K562 (cell line): ENCODE results near the gene NDUFB7. TPM values are rescaled to one million over a fixed set of nuclear protein-coding genes. Genes with fewer than 3 reads are reported as not detected.
A peak's percentile ranks its signal among the peaks of the same experiment; 100 is the strongest.

ENCODE experiments used
- FOXK2 ChIP-seq, 2 experiments: fragments of 450-650 bp; IDR thresholded peaks in 1 of 2; conservative IDR thresholded peaks in 1 of 2; 2 replicates each; pipeline ENCODE4 v1.6.1; 2016; ENCODE audit warnings: low read depth in 2 of 2, mild to moderate bottlenecking in 1 of 2
- GABPB2 ChIP-seq: fragments of 250-450 bp; sonication (Bioruptor Pico); conservative IDR thresholded peaks from 2 replicates; pipeline ENCODE4 v1.5.1; 2021; ENCODE audit warnings: mild to moderate bottlenecking
- MXI1 ChIP-seq: IDR thresholded peaks from 2 replicates; pipeline ENCODE4 v1.6.1; 2011; ENCODE audit warnings: low read depth, mild to moderate bottlenecking, improper control_type of control experiment, low read length
- PHB ChIP-seq: fragments of 250-450 bp; sonication (Bioruptor Pico); IDR thresholded peaks from 2 replicates; pipeline ENCODE4 v1.5.0; 2021
- POLR3G ChIP-seq: IDR thresholded peaks from 2 replicates; pipeline ENCODE4 v1.6.1; 2011; ENCODE audit not compliant: insufficient read length, insufficient replicate concordance; ENCODE audit errors: extremely low read depth
- RFX5 ChIP-seq: IDR thresholded peaks from 2 replicates; pipeline ENCODE4 v1.6.1; 2011; ENCODE audit warnings: low read depth, mild to moderate bottlenecking, improper control_type of control experiment, low read length
- TCF3 ChIP-seq: sonication (generic); formaldehyde crosslinking; IDR thresholded peaks from 2 replicates; pipeline ENCODE4 v1.4.0; 2020; ENCODE audit warnings: mild to moderate bottlenecking, missing genetic modification reagents
- TCF7L2 ChIP-seq: fragments of 150-350 bp; IDR thresholded peaks from 2 replicates; pipeline ENCODE4 v1.6.1; 2016; ENCODE audit warnings: low read depth, mild to moderate bottlenecking, low read length, moderate library complexity
- XRCC3 ChIP-seq: fragments of 450-650 bp; IDR thresholded peaks from 2 replicates; pipeline ENCODE4 v1.6.1; 2017; ENCODE audit warnings: mild to moderate bottlenecking, moderate library complexity
- ZNF134 ChIP-seq: fragments of 250-450 bp; sonication (Bioruptor Pico); conservative IDR thresholded peaks from 2 replicates; pipeline ENCODE4 v1.4.0; 2020
- ZNF699 ChIP-seq: fragments of 250-450 bp; sonication (Bioruptor Pico); IDR thresholded peaks from 2 replicates; pipeline ENCODE4 v1.8.0; 2021; ENCODE audit warnings: mild to moderate bottlenecking, moderate library complexity; ENCODE audit not compliant: insufficient replicate concordance
- polyA plus RNA-seq, 8 experiments: library from polyadenylated mRNA; depleted of rRNA in 4 of 8; stranded (reverse) in 5 of 8; unstranded in 3 of 8; fragments of >200 nt; fragmentation: Nextera tagmentation in 2 of 8; fragmentation: Illumina TruSeq in 1 of 8; extraction: Ambion mirVana in 2 of 8; extraction: Trizol in 1 of 8; gene quantifications; 2 replicates each; pipeline versions ENCODE4 v1.2.1 to v1.2.3, GENCODE V29; 2011 to 2014; ENCODE audit warnings: inconsistent platforms in 1 of 8, missing spikeins in 1 of 8
- total RNA-seq, 7 experiments: library from RNA; depleted of rRNA in 6 of 7; stranded (reverse); fragments of >200 nt in 6 of 7; fragmentation: Illumina TruSeq in 2 of 7; extraction: Trizol in 2 of 7; gene quantifications; 2 replicates each; pipeline versions ENCODE4 v1.2.1 to v1.2.3, GENCODE V29; 2011 to 2021; ENCODE audit warnings: low replicate concordance in 1 of 7
- TF ChIP-seq, protein P1 (sequence below), 2 experiments: fragments of 200-800 bp in 1 of 2; sonication (Bioruptor generic) in 1 of 2; sonication (generic) in 1 of 2; formaldehyde crosslinking in 1 of 2; IDR thresholded peaks in 1 of 2; conservative IDR thresholded peaks in 1 of 2; 2 replicates each; pipeline versions ENCODE4 v1.5.0 to v1.6.1; 2016 to 2020; ENCODE audit warnings: missing compliant biosample characterization in 1 of 2, missing genetic modification characterization in 1 of 2, missing genetic modification reagents in 1 of 2
- TF ChIP-seq, protein P2 (sequence below): sonication (generic); formaldehyde crosslinking; IDR thresholded peaks from 2 replicates; pipeline ENCODE4 v1.8.1; 2023; ENCODE audit warnings: mild to moderate bottlenecking, missing genetic modification reagents
- TF ChIP-seq, protein P3 (sequence below): sonication (generic); formaldehyde crosslinking; IDR thresholded peaks from 2 replicates; pipeline ENCODE4 v1.8.1; 2023; ENCODE audit warnings: missing genetic modification reagents, mild to moderate bottlenecking, borderline replicate concordance
- TF ChIP-seq, protein P4 (sequence below): IDR thresholded peaks from 2 replicates; pipeline ENCODE4 v1.6.1; 2011; ENCODE audit not compliant: insufficient read length; ENCODE audit errors: extremely low read depth

NDUFB7 gene
- total and polyA plus RNA-seq, 9 of the 15 experiments (the other 6 are each of a cell fraction or from before 2014, with no cell fraction given): 14.9 to 842 (median 137) TPM

DNA sequence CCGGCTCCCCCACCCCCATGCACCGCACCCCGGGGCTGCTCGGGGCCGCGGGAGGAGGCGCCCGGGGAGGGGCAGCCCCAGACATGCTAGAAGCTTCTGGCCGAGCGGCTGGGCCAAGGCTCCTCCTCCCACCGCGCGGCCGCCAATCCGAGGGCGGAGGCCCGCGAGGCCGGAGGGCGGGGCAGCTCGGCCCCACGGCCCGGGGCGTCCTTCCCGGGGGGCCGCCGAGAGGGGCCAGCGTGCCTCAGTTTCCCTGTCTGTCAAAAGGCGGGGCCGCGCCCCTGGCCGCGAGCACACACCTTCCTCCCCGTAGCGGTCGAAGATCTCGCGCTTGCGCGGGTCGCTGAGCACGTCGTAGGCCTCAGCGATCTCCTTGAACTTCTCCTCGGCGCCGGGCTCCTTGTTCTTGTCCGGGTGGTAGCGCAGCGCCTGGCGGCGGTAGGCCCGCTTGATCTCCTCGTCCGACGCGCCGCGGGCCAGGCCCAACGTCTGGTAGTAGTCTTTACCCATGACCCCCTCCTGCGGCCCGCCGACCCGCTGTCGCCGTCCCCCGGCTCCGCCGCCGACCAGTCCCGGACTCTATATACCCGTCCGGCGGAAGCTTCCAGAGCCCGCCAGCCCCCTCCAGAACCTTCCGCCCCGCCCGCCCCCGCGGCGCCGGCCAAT is 53.9 kb downstream of the NDUFB7 start, which contains the start of gene DNAJB1 (continued):
- TF ChIP-seq FOXK2 (conservative IDR thresholded peaks at IDR 0.05 in 1 of 2, IDR thresholded peaks at IDR 0.05 in 1 of 2; ENCODE audit: low read depth in 2 of 2): no peak
- no peak for TF ChIP-seq TCF7L2
- TF ChIP-seq POLR3G: no peak
- TF ChIP-seq MXI1: no peak
- TF ChIP-seq, protein P1, sequence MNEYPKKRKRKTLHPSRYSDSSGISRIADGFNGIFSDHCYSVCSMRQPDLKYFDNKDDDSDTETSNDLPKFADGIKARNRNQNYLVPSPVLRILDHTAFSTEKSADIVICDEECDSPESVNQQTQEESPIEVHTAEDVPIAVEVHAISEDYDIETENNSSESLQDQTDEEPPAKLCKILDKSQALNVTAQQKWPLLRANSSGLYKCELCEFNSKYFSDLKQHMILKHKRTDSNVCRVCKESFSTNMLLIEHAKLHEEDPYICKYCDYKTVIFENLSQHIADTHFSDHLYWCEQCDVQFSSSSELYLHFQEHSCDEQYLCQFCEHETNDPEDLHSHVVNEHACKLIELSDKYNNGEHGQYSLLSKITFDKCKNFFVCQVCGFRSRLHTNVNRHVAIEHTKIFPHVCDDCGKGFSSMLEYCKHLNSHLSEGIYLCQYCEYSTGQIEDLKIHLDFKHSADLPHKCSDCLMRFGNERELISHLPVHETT (CRISPR knock-in tag; conservative IDR thresholded peaks at IDR 0.05 in 1 of 2, IDR thresholded peaks at IDR 0.05 in 1 of 2): peak in 1 of 2 experiments; percentile 49; a peak in 2 of 4 replicates
- TF ChIP-seq, protein P2, sequence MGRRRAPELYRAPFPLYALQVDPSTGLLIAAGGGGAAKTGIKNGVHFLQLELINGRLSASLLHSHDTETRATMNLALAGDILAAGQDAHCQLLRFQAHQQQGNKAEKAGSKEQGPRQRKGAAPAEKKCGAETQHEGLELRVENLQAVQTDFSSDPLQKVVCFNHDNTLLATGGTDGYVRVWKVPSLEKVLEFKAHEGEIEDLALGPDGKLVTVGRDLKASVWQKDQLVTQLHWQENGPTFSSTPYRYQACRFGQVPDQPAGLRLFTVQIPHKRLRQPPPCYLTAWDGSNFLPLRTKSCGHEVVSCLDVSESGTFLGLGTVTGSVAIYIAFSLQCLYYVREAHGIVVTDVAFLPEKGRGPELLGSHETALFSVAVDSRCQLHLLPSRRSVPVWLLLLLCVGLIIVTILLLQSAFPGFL (CRISPR knock-in tag): 0 out of 2 replicates have a peak, but pooled peaks have one; percentile 64
- TF ChIP-seq ZNF134 (CRISPR knock-in tag): no peak
- TF ChIP-seq, protein P3, sequence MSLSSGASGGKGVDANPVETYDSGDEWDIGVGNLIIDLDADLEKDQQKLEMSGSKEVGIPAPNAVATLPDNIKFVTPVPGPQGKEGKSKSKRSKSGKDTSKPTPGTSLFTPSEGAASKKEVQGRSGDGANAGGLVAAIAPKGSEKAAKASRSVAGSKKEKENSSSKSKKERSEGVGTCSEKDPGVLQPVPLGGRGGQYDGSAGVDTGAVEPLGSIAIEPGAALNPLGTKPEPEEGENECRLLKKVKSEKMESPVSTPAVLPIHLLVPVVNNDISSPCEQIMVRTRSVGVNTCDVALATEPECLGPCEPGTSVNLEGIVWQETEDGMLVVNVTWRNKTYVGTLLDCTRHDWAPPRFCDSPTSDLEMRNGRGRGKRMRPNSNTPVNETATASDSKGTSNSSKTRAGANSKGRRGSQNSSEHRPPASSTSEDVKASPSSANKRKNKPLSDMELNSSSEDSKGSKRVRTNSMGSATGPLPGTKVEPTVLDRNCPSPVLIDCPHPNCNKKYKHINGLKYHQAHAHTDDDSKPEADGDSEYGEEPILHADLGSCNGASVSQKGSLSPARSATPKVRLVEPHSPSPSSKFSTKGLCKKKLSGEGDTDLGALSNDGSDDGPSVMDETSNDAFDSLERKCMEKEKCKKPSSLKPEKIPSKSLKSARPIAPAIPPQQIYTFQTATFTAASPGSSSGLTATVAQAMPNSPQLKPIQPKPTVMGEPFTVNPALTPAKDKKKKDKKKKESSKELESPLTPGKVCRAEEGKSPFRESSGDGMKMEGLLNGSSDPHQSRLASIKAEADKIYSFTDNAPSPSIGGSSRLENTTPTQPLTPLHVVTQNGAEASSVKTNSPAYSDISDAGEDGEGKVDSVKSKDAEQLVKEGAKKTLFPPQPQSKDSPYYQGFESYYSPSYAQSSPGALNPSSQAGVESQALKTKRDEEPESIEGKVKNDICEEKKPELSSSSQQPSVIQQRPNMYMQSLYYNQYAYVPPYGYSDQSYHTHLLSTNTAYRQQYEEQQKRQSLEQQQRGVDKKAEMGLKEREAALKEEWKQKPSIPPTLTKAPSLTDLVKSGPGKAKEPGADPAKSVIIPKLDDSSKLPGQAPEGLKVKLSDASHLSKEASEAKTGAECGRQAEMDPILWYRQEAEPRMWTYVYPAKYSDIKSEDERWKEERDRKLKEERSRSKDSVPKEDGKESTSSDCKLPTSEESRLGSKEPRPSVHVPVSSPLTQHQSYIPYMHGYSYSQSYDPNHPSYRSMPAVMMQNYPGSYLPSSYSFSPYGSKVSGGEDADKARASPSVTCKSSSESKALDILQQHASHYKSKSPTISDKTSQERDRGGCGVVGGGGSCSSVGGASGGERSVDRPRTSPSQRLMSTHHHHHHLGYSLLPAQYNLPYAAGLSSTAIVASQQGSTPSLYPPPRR (CRISPR knock-in tag): 0 out of 2 replicates have a peak, but pooled peaks have one; percentile 16
- TF ChIP-seq GABPB2: no peak
- no peak for TF ChIP-seq ZNF699 (CRISPR knock-in tag)
- no peak for TF ChIP-seq XRCC3
- TF ChIP-seq RFX5: no peak
- TF ChIP-seq TCF3 (CRISPR knock-in tag): no peak
- peak; percentile 90 for TF ChIP-seq PHB
- TF ChIP-seq, protein P4, sequence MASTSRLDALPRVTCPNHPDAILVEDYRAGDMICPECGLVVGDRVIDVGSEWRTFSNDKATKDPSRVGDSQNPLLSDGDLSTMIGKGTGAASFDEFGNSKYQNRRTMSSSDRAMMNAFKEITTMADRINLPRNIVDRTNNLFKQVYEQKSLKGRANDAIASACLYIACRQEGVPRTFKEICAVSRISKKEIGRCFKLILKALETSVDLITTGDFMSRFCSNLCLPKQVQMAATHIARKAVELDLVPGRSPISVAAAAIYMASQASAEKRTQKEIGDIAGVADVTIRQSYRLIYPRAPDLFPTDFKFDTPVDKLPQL: no peak
